Uterus (tissue), 4 donors: ENCODE data around the gene SELENOM. TPM values are rescaled to one million over a fixed set of nuclear protein-coding genes. Genes with fewer than 3 reads are reported as not detected.

Experiments
- DNase-seq, 2 donors: peaks; one replicate each; pipeline ENCODE4 v3.0.0-alpha.2; 2019 to 2020
- H3K27ac ChIP-seq, 2 donors: fragments of 200-600 bp; sonication (generic); 1 replicate in 1 of 2; 2 replicates in 1 of 2; pipeline ENCODE4 v1.5.1; 2016 to 2018
- H3K27me3 ChIP-seq, 2 donors: fragments of 200-600 bp; sonication (generic); one replicate each; pipeline ENCODE4 v1.5.1; 2018 to 2019; ENCODE audit warnings: control low read depth in 1 of 2
- H3K36me3 ChIP-seq, 2 donors: fragments of 200-600 bp; sonication (generic); one replicate each; pipeline ENCODE4 v1.5.1; 2019; ENCODE audit warnings: control low read depth in 1 of 2
- H3K4me1 ChIP-seq, 2 donors: fragments of 200-600 bp; sonication (generic); one replicate each; pipeline ENCODE4 v1.5.1; 2018 to 2019; ENCODE audit warnings: control low read depth in 1 of 2
- H3K4me3 ChIP-seq, 2 donors: fragments of 200-600 bp; sonication (generic); 1 replicate in 1 of 2; 2 replicates in 1 of 2; pipeline ENCODE4 v1.5.1; 2018 to 2019; ENCODE audit warnings: mild to moderate bottlenecking in 1 of 2
- H3K9me3 ChIP-seq, 2 donors: fragments of 200-600 bp; sonication (generic); one replicate each; pipeline ENCODE4 v1.5.1; 2019; ENCODE audit warnings: control low read depth in 1 of 2
- CTCF ChIP-seq, 4 experiments: fragments of 200-600 bp in 2 of 4; fragments of 450-650 bp in 2 of 4; sonication (generic) in 2 of 4; IDR thresholded peaks; one replicate each; pipeline ENCODE4 v1.5.1; 2016 to 2019; ENCODE audit warnings: antibody characterized with exemption in 4 of 4, mild to moderate bottlenecking in 2 of 4, moderate library complexity in 1 of 4
- POLR2A ChIP-seq, 2 donors: fragments of 450-650 bp; IDR thresholded peaks; one replicate each; pipeline ENCODE4 v1.6.1; 2016; ENCODE audit warnings: antibody characterized with exemption in 2 of 2, mild to moderate bottlenecking in 1 of 2, moderate library complexity in 1 of 2
- intact Hi-C: fragments of 100-400 bp; cut with DNase I; formaldehyde crosslinking; loops from one replicate; pipeline ENCODE4 v1.15.1; 2023; ENCODE audit warnings: low total_unique reads
- total RNA-seq, 4 donors: library from RNA; depleted of rRNA in 3 of 4; stranded (reverse); fragments of >200 nt in 3 of 4; gene quantifications; one replicate each; pipeline versions ENCODE4 v1.1.0 to v1.2.4, GENCODE V29; 2014 to 2023
- donor health status: DM: yes; HTN: yes; CAD: no.

Gene SELENOM
- total RNA-seq, 4 donors from 2014 or later = 91.7 to 2,170 (median 948) TPM

- Histone ChIP-seq H3K4me3 (no peak overlapping the region), H3K36me3 (no peaks in the 10 kb centered on the region)
- no peak for TF ChIP-seq POLR2A (IDR thresholded peaks at IDR 0.05)
- no peak for TF ChIP-seq CTCF (IDR thresholded peaks at IDR 0.05)
Observed at GRCh38 chr22:31124290-31124689, 16.9 kb upstream of the SELENOM start.

GRCh38 chr22:31123292-31123602, 15.9 kb upstream of the SELENOM start:
- no peak for DNase-seq
- TF ChIP-seq POLR2A (IDR thresholded peaks at IDR 0.05) = no peak
- H3K4me1 ChIP-seq = peaks cover 0 to 6% of the 10 kb centered on the region in 2 donors
- intact Hi-C loops = no loop called here
- peak overlapping the region; percentile 35 to 66 for H3K27ac ChIP-seq
- H3K9me3 ChIP-seq = no peaks in the 10 kb centered on the region
- H3K27me3 ChIP-seq = no peaks in the 10 kb centered on the region
- no peaks in the 10 kb centered on the region for H3K36me3 ChIP-seq
- peak overlapping the region; percentile 30 to 40 for H3K4me3 ChIP-seq

More at GRCh38 chr22:31124290-31124689, 16.9 kb upstream of the SELENOM start:
- Histone ChIP-seq H3K27ac (no peak overlapping the region), H3K27me3 (no peaks in the 10 kb centered on the region), H3K4me1 (peaks cover 0 to 6% of the 10 kb centered on the region in 2 donors), H3K9me3 (no peaks in the 10 kb centered on the region)
- intact Hi-C loops = no loop called here
- no peak for DNase-seq

GRCh38 chr22:31122532-31123291, 15.3 kb upstream of the SELENOM start, which contains the start of gene INPP5J:
INPP5J (plus strand) TSS chr22:31122966; CDS start chr22:31123015, 49 bp downstream.
- Histone ChIP-seq H3K27ac (peak within 1 kb of the TSS; percentile 35 to 66), H3K36me3 (no peaks in the 10 kb centered on the region), H3K4me3 (peak within 1 kb of the TSS; percentile 30 to 40), H3K4me1 (peaks cover 0 to 6% of the 10 kb centered on the region in 2 donors), H3K9me3 (no peaks in the 10 kb centered on the region), H3K27me3 (no peaks in the 10 kb centered on the region)
- no peak for TF ChIP-seq POLR2A (IDR thresholded peaks at IDR 0.05)
- TF ChIP-seq CTCF (IDR thresholded peaks at IDR 0.05) = no peak
- DNase-seq = peak; percentile 58 to 67
- intact Hi-C loops = no loop called here

GRCh38 chr22:31122196-31122531, 14.8 kb upstream of the SELENOM start:
- no peak for TF ChIP-seq CTCF (IDR thresholded peaks at IDR 0.05)
- no peak for TF ChIP-seq POLR2A (IDR thresholded peaks at IDR 0.05)
- Histone ChIP-seq H3K4me1 (peaks cover 0 to 6% of the 10 kb centered on the region in 2 donors), H3K9me3 (no peaks in the 10 kb centered on the region), H3K27ac (peak overlapping the region in 1 of 2 donors; percentile 66), H3K27me3 (no peaks in the 10 kb centered on the region), H3K4me3 (peak overlapping the region in 1 of 2 donors; percentile 40), H3K36me3 (no peaks in the 10 kb centered on the region)
- no peak for DNase-seq
- intact Hi-C loops = no loop called here

GRCh38 chr22:31121403-31121802, 14.0 kb upstream of the SELENOM start:
- no peak for TF ChIP-seq POLR2A (IDR thresholded peaks at IDR 0.05)
- TF ChIP-seq CTCF (IDR thresholded peaks at IDR 0.05) = no peak
- H3K36me3 ChIP-seq = no peaks in the 10 kb centered on the region
- no peak overlapping the region for H3K27ac ChIP-seq
- no peaks in the 10 kb centered on the region for H3K9me3 ChIP-seq
- H3K4me3 ChIP-seq = no peak overlapping the region
- no peak for DNase-seq
- H3K27me3 ChIP-seq = no peaks in the 10 kb centered on the region
- intact Hi-C loops = no loop called here
- H3K4me1 ChIP-seq = peaks cover 0 to 6% of the 10 kb centered on the region in 2 donors
